Keratinocyte (primary cell): ENCODE results near the gene DPM2. TPM values are rescaled to one million over a fixed set of nuclear protein-coding genes. Genes with fewer than 3 reads are reported as not detected.

Source experiments
- DNase-seq: peaks from one replicate; pipeline ENCODE4 v3.0.0-alpha.2; 2011; ENCODE audit warnings: low read depth, missing footprints, low spot score
- FAIRE-seq: peaks from 2 replicates; lab custom pipeline; 2011; peaks lifted over from hg19 to GRCh38; lab: Jason Lieb, UNC
- H2AFZ ChIP-seq: 2 replicates; pipeline ENCODE4 v1.6.0; 2012; ENCODE audit warnings: low read length, control low read depth, inconsistent platforms; ENCODE audit not compliant: control insufficient read depth
- H3K27ac ChIP-seq: 2 replicates; pipeline ENCODE4 v1.5.1; 2011; ENCODE audit warnings: low read length; ENCODE audit not compliant: control insufficient read depth, insufficient read depth
- H3K27me3 ChIP-seq: 3 replicates; pipeline ENCODE4 v1.6.0; 2011; ENCODE audit warnings: low read length; ENCODE audit not compliant: control insufficient read depth, insufficient read depth; ENCODE audit errors: extremely low read depth
- H3K36me3 ChIP-seq, 2 experiments: 2 replicates in 1 of 2; 3 replicates in 1 of 2; pipeline ENCODE4 v1.5.1; 2011; ENCODE audit warnings: low read length in 2 of 2, mild to moderate bottlenecking in 1 of 2; ENCODE audit not compliant: control insufficient read depth in 2 of 2, insufficient read depth in 2 of 2; ENCODE audit errors: extremely low read depth in 1 of 2
- H3K4me1 ChIP-seq: 3 replicates; pipeline ENCODE4 v1.5.1; 2011; ENCODE audit warnings: low read length; ENCODE audit not compliant: control insufficient read depth, insufficient read depth; ENCODE audit errors: extremely low read depth
- H3K4me2 ChIP-seq: 3 replicates; pipeline ENCODE4 v1.6.0; 2011; ENCODE audit warnings: low read depth, low read length; ENCODE audit not compliant: control insufficient read depth, insufficient read depth; ENCODE audit errors: extremely low read depth
- H3K4me3 ChIP-seq, 3 experiments: fragments of 200-600 bp in 1 of 3; sonication (generic) in 1 of 3; 2 replicates in 2 of 3; 3 replicates in 1 of 3; pipeline ENCODE4 v1.5.1; 2011 to 2016; ENCODE audit warnings: low read length in 3 of 3, mild to moderate bottlenecking in 3 of 3, control low read depth in 2 of 3, inconsistent platforms in 1 of 3, low read depth in 1 of 3, mixed read lengths in 1 of 3, mixed run types in 1 of 3, moderate library complexity in 1 of 3; ENCODE audit not compliant: control insufficient read depth in 2 of 3, insufficient read depth in 2 of 3; ENCODE audit errors: extremely low read depth in 1 of 3
- H3K79me2 ChIP-seq: 2 replicates; pipeline ENCODE4 v1.6.0; 2012; ENCODE audit warnings: low read length; ENCODE audit not compliant: control insufficient read depth, insufficient read depth
- H3K9ac ChIP-seq: 3 replicates; pipeline ENCODE4 v1.6.0; 2011; ENCODE audit warnings: low read length; ENCODE audit not compliant: control insufficient read depth, insufficient read depth; ENCODE audit errors: extremely low read depth
- H3K9me1 ChIP-seq: 3 replicates; pipeline ENCODE4 v1.6.0; 2011; ENCODE audit warnings: low read length; ENCODE audit not compliant: control insufficient read depth, insufficient read depth; ENCODE audit errors: extremely low read depth
- H3K9me3 ChIP-seq: 2 replicates; pipeline ENCODE4 v1.5.1; 2012; ENCODE audit warnings: low read depth, low read length; ENCODE audit not compliant: control insufficient read depth
- H4K20me1 ChIP-seq: 3 replicates; pipeline ENCODE4 v1.6.0; 2011; ENCODE audit warnings: low read length; ENCODE audit not compliant: control insufficient read depth, insufficient read depth; ENCODE audit errors: extremely low read depth
- CTCF ChIP-seq, 3 experiments: IDR thresholded peaks in 1 of 3; conservative IDR thresholded peaks in 1 of 3; optimal IDR thresholded peaks in 1 of 3; 2 replicates in 2 of 3; 3 replicates in 1 of 3; pipeline versions ENCODE3 to v1.5.1; 2011; ENCODE audit warnings: low read length in 3 of 3, mild to moderate bottlenecking in 3 of 3, moderate library complexity in 2 of 3, control low read depth in 1 of 3, inconsistent platforms in 1 of 3; ENCODE audit not compliant: insufficient read depth in 2 of 3; ENCODE audit errors: extremely low read depth in 1 of 3
- EZH2 ChIP-seq: IDR thresholded peaks from one replicate; pipeline ENCODE4 v1.6.1; 2012; ENCODE audit warnings: inconsistent platforms, mild to moderate bottlenecking, low read length, moderate library complexity
- dilution Hi-C: fragments of 300-500 bp; cut with MboI; formaldehyde crosslinking; loops from one replicate; pipeline ENCODE4 v1.7.0; 2020; ENCODE audit warnings: low sequenced_read_pairs; ENCODE audit not compliant: extremely low pct_ligation_motif_present
- polyA plus RNA-seq, 5 experiments: library from polyadenylated mRNA; depleted of rRNA in 3 of 5; stranded (reverse) in 3 of 5; stranded (forward) in 1 of 5; unstranded in 1 of 5; fragments of >200 nt; gene quantifications; 1 replicate in 1 of 5; 2 replicates in 3 of 5; 3 replicates in 1 of 5; pipeline versions ENCODE4 v1.2.1 to v1.2.3, GENCODE V29; 2011 to 2012; ENCODE audit warnings: missing spikeins in 2 of 5, low read depth in 1 of 5, low replicate concordance in 1 of 5

Gene DPM2
- polyA plus RNA-seq, 1 donor (not counting 4 experiments of a cell fraction or from before 2014, with no cell fraction given) = 31.1 TPM

DNA sequence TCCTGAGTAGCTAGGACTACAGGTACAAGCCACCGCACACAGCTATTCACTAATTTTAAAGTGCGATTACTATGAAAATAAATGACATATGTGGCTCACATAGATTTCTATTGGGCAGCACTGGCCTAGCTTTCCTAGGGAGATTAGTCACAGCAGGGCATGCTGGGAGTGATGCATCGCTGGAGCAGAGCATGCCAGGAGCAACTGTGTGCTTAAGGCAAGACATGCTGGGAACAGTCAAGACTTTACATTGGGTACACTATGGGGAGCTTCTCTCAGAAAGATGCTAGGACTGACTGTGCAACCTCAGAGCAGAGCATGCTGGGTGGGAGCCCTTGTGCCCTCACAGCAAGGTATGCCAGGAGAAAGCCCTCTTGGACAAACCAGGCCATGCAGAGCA lies 47.6 kb downstream of the DPM2 start:
- Histone ChIP-seq H4K20me1 (no peaks in the 10 kb centered on the region), H2AFZ (no peak overlapping the region), H3K79me2 (no peaks in the 10 kb centered on the region), H3K27ac (no peak overlapping the region), H3K4me1 (no peaks in the 10 kb centered on the region), H3K36me3 (peaks cover 30 to 40% of the 10 kb centered on the region in 2 experiments), H3K9ac (no peak overlapping the region), H3K9me3 (peaks cover 13% of the 10 kb centered on the region), H3K4me2 (no peak overlapping the region), H3K4me3 (no peak overlapping the region), H3K27me3 (no peaks in the 10 kb centered on the region), H3K9me1 (no peaks in the 10 kb centered on the region)
- no peak for DNase-seq
- no peak for FAIRE-seq
- no peak for TF ChIP-seq EZH2
- no peak for TF ChIP-seq CTCF (optimal IDR thresholded peaks at IDR 0.05 in 1 of 3, IDR thresholded peaks at IDR 0.05 in 1 of 3, conservative IDR thresholded peaks at IDR 0.05 in 1 of 3; ENCODE audit: extremely low read depth in 1 of 3, insufficient read depth in 2 of 3, low read length in 3 of 3)
- dilution Hi-C loops = no loop called here

GRCh38 chr9:127887792-127888191 lies 49.9 kb downstream of the DPM2 start:
- Histone ChIP-seq H3K27me3 (no peaks in the 10 kb centered on the region), H3K9me1 (no peaks in the 10 kb centered on the region), H3K79me2 (no peaks in the 10 kb centered on the region), H2AFZ (no peak overlapping the region), H3K9me3 (peaks cover under 1% of the 10 kb centered on the region), H3K27ac (no peak overlapping the region), H3K36me3 (peaks cover 11 to 17% of the 10 kb centered on the region in 2 experiments), H3K9ac (no peak overlapping the region), H3K4me2 (no peak overlapping the region), H3K4me1 (no peaks in the 10 kb centered on the region), H3K4me3 (no peak overlapping the region), H4K20me1 (no peaks in the 10 kb centered on the region)
- FAIRE-seq = no peak
- dilution Hi-C loops = no loop called here
- DNase-seq = no peak
- no peak for TF ChIP-seq EZH2
- peak in 2 of 3 experiments; percentile 20 to 25 for TF ChIP-seq CTCF (optimal IDR thresholded peaks at IDR 0.05 in 1 of 3, IDR thresholded peaks at IDR 0.05 in 1 of 3, conservative IDR thresholded peaks at IDR 0.05 in 1 of 3; ENCODE audit: extremely low read depth in 1 of 3, insufficient read depth in 2 of 3, low read length in 3 of 3)
